ENCODE data around the gene DAGLA. TPM values are rescaled to one million over a fixed set of nuclear protein-coding genes. Genes with fewer than 3 reads are reported as not detected.

DAGLA gene
- total and polyA plus RNA-seq, 2 donors from 2014 or later: 1.4 to 3.9 TPM

DNA sequence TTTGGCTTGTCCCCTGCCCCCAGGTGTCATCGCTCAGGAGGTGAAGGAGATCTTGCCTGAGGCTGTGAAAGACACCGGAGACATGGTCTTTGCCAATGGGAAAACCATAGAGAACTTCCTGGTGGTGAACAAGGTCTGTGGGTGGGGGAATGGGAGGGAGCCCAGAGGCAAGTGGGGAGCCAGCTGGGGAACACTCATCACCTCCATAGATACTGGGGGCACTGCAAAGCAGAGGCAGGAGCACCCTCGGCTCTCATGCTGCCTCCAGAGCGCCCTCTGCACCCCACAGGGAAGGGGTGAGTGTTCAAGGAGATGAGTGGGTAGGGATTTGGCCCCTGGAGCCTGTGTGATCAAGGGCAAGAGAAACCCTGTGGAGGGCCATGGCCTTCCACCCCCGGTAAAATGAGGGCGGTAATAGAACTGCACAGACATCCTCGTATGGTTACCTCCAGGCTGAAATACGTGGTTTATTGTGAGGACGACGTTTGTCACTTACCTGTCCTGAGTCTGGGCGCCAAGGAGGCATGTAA lies 98.2 kb downstream of the DAGLA start:
- H3K4me1 ChIP-seq (ENCODE audit: control insufficient read depth in 2 of 3, insufficient read depth in 2 of 3, low read depth in 1 of 3, low read length in 3 of 3): peaks cover 0 to 2% (median 0%) of the 10 kb centered on the region in 3 donors
- no peak overlapping the region for H3K27ac ChIP-seq (ENCODE audit: low read depth in 2 of 2, low read length in 2 of 2)
- DNase-seq (peak in 1 of 5 donors; percentile 56), FAIRE-seq (no peak)
- no peak overlapping the region for H3K4me3 ChIP-seq (ENCODE audit: low read length in 3 of 3)
- H3K9me3 ChIP-seq (ENCODE audit: control insufficient read depth in 2 of 3, insufficient read depth in 1 of 3, low read length in 3 of 3): no peaks in the 10 kb centered on the region
- TF ChIP-seq, protein P1, sequence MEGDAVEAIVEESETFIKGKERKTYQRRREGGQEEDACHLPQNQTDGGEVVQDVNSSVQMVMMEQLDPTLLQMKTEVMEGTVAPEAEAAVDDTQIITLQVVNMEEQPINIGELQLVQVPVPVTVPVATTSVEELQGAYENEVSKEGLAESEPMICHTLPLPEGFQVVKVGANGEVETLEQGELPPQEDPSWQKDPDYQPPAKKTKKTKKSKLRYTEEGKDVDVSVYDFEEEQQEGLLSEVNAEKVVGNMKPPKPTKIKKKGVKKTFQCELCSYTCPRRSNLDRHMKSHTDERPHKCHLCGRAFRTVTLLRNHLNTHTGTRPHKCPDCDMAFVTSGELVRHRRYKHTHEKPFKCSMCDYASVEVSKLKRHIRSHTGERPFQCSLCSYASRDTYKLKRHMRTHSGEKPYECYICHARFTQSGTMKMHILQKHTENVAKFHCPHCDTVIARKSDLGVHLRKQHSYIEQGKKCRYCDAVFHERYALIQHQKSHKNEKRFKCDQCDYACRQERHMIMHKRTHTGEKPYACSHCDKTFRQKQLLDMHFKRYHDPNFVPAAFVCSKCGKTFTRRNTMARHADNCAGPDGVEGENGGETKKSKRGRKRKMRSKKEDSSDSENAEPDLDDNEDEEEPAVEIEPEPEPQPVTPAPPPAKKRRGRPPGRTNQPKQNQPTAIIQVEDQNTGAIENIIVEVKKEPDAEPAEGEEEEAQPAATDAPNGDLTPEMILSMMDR (IDR thresholded peaks at IDR 0.05; ENCODE audit: borderline replicate concordance, extremely low read depth, insufficient read depth): no peak
- peaks cover 0 to 2% (median 0%) of the 10 kb centered on the region in 3 donors for H3K36me3 ChIP-seq (ENCODE audit: control insufficient read depth in 2 of 3, insufficient read depth in 3 of 3, low read length in 3 of 3)
- intact Hi-C loops (cut with DNase I): no loop called here
- H3K9ac ChIP-seq (ENCODE audit: low read length in 3 of 3): no peak overlapping the region
- H3K27me3 ChIP-seq (ENCODE audit: control insufficient read depth, insufficient read depth, low read length): no peaks in the 10 kb centered on the region

DNA sequence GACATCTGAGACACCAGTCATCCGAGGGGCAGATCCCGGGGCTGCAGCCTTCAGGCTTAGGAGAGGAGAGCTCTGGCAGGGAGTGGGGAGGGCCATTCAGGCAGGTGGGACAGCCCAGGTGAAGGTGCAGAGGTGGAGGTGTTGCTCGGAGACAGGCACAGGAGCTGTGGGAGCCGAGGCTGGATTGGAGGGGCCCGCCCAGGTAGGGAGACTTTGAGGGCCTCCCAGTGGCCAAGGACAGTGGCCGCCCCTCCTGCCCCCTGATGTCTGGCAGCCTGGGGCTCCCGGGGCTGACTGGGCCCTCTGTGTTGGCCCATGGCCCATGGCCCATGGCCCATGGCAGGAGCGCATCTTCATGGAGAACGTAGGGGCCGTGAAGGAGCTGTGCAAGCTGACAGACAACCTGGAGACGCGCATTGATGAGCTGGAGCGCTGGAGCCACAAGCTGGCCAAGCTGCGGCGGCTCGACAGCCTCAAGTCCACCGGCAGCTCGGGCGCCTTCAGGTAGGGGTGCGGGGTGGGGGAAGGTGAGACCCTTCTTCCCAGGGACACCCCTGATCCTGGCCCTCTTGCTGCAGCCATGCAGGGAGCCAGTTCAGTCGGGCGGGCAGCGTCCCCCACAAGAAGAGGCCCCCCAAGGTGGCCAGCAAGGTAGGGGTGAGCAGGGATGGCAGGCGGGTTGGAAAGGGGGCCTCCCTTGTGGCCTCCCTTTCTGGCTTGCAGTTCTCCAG lies 98.9 kb downstream of the DAGLA start:
- DNase-seq: peak in 1 of 5 donors; percentile 73
- FAIRE-seq: no peak
- Histone ChIP-seq H3K27me3 (ENCODE audit: control insufficient read depth, insufficient read depth, low read length) (no peaks in the 10 kb centered on the region), H3K4me1 (ENCODE audit: control insufficient read depth in 2 of 3, insufficient read depth in 2 of 3, low read depth in 1 of 3, low read length in 3 of 3) (peaks cover 0 to 2% (median 0%) of the 10 kb centered on the region in 3 donors), H3K9me3 (ENCODE audit: control insufficient read depth in 2 of 3, insufficient read depth in 1 of 3, low read length in 3 of 3) (no peaks in the 10 kb centered on the region), H3K36me3 (ENCODE audit: control insufficient read depth in 2 of 3, insufficient read depth in 3 of 3, low read length in 3 of 3) (peaks cover 0 to 5% (median 0%) of the 10 kb centered on the region in 3 donors), H3K4me3 (ENCODE audit: low read length in 3 of 3) (no peak overlapping the region), H3K27ac (ENCODE audit: low read depth in 2 of 2, low read length in 2 of 2) (no peak overlapping the region), H3K9ac (ENCODE audit: low read length in 3 of 3) (no peak overlapping the region)
- TF ChIP-seq, protein P1 (IDR thresholded peaks at IDR 0.05; ENCODE audit: borderline replicate concordance, extremely low read depth, insufficient read depth): no peak
- intact Hi-C loops (cut with DNase I): no loop called here

DNA sequence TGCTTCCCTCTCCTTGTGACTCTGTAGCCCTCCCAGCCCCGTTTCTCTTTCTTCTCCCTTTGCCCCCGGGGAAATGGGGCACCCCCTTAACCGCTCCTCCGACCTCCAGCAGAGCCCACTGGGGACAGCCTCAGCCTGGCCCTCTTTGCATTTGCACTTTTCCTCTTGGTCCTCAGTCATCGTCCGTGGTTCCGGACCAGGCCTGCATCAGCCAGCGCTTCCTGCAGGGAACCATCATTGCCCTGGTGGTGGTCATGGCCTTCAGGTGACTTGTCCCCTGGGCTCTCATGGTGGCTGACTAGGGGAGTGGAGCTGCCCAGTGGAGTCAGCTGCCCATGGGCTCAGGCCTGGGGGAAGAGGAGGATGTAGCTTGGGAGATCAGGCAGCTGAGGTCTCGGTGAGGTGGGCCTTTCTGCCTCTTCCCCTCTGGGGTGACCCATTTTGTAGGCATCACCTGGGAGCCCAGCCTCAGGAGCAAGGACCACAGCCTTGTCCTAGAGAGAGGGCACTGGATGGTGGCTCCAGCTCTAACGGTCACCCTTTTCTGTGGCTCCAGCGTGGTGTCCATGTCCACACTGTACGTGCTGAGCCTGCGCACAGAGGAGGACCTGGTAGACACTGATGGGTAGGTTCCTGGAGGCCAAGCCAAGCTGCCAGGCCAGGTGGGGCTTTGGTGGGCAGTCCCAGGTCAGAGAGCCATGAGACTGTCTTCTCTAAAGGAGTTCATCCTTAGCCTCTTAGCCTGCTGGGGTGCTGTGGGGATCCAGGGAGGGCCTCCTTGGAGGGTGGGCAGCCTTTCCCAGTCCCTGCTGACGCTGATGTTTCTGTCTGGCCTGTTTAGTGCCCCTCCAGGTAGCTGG lies 99.7 kb downstream of the DAGLA start:
- H3K4me1 ChIP-seq (ENCODE audit: control insufficient read depth in 2 of 3, insufficient read depth in 2 of 3, low read depth in 1 of 3, low read length in 3 of 3): peaks cover 0 to 2% (median 0%) of the 10 kb centered on the region in 3 donors
- no peaks in the 10 kb centered on the region for H3K9me3 ChIP-seq (ENCODE audit: control insufficient read depth in 2 of 3, insufficient read depth in 1 of 3, low read length in 3 of 3)
- peaks cover 0 to 6% (median 0%) of the 10 kb centered on the region in 3 donors for H3K36me3 ChIP-seq (ENCODE audit: control insufficient read depth in 2 of 3, insufficient read depth in 3 of 3, low read length in 3 of 3)
- intact Hi-C loops (cut with DNase I): no loop called here
- TF ChIP-seq, protein P1 (IDR thresholded peaks at IDR 0.05; ENCODE audit: borderline replicate concordance, extremely low read depth, insufficient read depth): no peak
- no peaks in the 10 kb centered on the region for H3K27me3 ChIP-seq (ENCODE audit: control insufficient read depth, insufficient read depth, low read length)
- no peak overlapping the region for H3K27ac ChIP-seq (ENCODE audit: low read depth in 2 of 2, low read length in 2 of 2)
- no peak overlapping the region for H3K4me3 ChIP-seq (ENCODE audit: low read length in 3 of 3)
- H3K9ac ChIP-seq (ENCODE audit: low read length in 3 of 3): no peak overlapping the region
- no peak for FAIRE-seq
- DNase-seq: peak in 1 of 5 donors; percentile 54

Measured in kidney (tissue), 14 donors.